DMS 273 (cell line): ENCODE measurements around the gene SLMAP.

Experiments used
- DNase-seq: peaks from one replicate; lab custom pipeline; 2025; ENCODE audit not compliant: unreplicated experiment; lab: John Stamatoyannopoulos, UW

Gene SLMAP

DNA sequence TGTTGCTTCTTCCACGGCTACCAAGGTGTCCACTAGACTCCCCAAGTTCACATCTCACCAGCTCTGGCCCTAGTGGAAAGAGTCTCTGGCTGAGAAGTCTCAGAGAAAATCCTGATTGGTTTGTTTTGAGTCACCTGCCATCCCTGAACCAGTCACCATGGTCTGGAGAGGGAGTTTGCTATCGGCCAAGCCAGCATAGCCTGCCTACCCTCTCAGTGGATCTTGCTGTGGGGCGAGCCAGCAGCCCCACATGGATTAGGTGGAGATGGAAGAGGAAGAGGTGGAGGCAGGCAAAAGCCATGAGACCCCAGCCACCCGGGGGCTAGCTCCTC lies 204.0 kb downstream of the SLMAP start:
- DNase-seq: no peak

DNA sequence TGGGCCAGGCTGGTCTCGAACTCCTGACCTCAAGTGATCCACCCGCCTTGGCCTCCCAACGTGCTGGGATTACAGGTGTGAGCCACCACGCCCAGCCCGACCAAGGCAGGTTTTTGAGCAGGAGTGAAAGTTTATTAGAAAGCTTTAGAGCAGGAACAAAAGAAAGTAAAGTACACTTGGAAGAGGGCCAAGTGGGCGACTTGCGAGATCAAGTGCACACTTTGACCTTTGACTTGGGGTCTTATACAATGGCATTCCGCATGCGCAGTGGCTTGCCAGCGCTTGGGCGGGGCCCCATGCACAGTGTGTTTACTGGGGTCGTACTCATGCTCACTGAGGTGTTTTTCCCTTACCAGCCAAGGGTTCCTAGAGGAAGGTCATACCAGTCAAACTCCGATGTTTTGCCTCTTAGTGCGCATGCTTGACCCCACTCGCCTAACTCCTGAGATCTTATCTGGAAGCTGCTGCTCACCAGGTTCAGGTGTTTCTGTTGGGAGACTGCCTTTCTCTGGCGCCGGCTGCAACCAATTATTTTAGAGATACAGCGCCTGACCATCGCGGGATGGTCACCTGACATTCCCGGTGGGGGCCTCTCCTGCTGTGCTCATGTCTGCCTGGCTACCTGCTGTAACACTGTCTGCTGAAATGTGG lies 205.2 kb downstream of the SLMAP start:
- no peak for DNase-seq

DNA sequence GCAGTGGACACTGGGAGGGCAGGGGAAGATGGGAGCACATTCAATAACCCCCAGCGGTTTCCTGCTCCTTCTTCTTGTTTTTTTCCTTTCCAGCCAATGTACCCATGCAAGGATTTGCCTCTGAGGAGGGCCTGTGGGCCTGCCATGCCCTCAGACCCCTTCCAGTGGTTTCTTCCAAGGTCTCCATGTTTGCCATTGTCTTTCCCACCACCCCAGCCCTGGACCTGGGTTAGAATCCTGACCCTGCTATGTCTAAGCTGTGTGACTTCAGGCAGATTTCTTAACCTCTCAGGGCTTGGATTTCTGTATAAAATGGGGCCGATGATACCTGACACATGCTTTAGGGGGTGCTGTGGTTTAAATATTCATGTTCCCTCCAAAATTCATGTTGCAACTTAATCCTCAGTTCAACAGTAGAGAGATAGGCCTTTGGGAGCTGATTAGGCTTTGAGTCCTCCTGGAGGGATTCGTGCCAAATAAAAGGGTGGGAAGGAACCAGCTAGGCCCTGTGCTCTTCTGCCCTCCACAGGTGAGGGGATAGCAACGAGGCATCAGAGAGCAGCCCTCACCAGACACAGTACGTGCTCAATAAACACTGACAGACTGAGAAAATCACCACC lies 205.8 kb downstream of the SLMAP start:
- peak; percentile 49 for DNase-seq

DNA sequence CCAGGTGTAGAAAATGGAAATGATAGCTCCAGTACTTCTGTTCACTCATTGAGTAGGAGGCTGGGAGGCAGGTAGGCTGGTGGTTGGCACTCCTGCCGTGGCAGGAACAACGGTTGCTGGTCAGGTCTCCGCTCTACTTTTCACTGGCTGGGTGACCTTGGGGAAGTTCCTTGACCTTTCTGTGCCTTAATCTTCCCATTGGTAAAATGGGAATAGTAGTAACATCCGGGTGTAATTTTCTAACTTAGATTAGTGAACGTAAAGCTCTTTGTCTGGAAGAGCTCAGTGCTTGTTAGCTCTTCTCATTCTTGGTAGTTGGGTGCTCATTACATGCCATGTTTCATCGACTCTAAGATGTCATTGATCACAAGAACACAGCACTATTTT lies 206.3 kb downstream of the SLMAP start:
- no peak for DNase-seq

DNA sequence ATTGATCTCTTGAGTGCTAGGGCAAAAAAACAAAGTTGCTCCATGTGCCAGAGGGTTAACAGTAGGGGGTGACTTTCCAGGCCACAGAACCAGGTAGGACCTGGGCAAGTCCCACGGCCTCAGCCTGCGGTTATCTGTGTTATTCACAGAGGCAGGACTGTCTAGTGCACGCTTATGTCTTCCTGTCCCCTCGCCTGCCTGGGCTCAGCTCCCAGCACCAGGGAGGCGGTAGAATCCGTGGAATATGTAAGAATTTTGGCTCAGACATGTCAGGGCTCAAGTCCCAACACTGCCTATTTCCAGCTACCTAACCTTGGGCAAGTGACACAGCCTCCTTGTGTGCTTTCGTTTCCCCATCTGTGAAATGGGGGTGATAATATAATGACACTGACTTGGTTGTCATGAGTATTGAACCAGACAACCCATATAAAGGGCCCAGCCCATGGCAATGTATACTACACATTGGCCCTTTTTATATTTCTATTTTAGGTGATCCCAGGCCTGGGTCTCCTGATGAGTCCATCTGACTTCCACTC lies 207.8 kb downstream of the SLMAP start:
- no peak for DNase-seq

DNA sequence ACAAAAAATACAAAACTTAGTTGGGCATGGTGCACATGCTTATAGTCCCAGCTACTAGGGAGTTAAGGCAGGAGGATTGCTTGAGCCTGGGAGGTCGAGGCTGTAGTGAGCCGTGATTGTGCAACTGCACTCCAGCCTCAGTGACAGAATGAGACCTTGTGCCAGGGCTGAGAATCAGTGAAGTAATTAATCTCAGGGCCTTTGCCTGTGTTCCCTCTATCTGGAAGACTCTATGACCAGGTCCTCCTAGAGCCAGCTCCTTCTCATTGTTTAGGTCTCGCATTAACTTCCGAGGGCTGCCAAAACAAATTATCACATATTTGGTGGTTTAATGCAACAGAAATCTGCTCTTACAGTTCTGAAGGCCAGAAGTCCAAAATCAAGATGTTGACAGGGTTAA lies 210.7 kb downstream of the SLMAP start:
- no peak for DNase-seq

DNA sequence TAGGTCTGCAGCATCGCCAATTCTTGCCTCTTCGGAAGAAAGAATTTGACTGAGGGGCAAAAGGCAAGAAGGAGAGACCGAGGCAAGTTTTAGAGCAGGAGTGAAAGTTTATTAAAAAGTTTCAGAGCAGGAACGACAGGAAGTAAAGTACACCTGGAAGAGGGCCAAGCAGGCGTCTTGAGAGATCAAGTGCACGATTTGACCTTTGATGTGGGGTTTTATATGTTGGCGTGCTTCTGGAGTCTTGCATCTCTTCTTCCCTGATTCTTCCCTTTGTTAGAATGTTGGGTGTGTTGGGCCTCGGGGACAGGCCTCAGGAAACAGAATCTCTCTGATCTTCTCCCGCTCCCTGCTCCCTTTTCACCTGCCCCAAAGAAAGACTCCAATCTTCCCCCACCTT lies 211.5 kb downstream of the SLMAP start:
- DNase-seq: no peak

DNA sequence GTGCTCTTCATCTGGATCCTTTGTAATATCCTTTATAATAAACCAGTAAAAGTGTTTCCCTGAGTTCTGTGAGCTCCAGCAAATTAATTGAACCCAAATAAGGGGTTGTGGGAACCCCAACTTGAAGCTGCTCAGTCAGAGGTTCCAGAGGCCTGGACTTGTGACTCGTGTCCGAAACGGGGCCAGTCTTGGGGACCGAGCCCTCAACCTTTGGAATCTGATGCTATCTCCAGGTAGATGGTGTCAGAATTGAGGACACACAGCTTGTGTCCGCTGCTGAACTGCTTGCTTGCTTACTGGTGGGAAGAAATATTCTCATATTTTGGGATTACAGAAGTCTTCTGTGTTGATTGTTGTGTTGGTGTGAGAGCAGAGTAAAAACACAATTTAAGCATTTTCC lies 212.4 kb downstream of the SLMAP start:
- DNase-seq: no peak

DNA sequence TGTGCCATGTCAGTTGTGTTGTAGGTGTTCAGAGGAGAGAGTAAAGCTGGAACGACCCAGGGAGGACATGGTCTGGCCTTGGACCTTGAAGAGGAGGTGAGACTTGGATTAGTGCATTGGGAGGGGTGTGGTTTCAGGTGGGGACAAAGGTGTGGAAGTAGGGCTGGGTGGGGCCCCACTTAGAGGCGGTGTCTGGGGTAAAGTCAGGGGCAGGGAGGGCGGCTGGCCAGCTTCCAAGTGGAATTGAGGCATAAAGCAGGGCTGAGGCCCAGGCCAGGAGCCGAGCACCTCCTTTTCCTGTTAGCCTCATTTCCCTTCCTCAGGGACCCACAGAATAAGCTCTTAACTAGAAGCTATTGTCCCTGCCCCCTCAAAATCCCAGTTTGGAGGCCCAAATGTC lies 215.9 kb downstream of the SLMAP start:
- DNase-seq: no peak

DNA sequence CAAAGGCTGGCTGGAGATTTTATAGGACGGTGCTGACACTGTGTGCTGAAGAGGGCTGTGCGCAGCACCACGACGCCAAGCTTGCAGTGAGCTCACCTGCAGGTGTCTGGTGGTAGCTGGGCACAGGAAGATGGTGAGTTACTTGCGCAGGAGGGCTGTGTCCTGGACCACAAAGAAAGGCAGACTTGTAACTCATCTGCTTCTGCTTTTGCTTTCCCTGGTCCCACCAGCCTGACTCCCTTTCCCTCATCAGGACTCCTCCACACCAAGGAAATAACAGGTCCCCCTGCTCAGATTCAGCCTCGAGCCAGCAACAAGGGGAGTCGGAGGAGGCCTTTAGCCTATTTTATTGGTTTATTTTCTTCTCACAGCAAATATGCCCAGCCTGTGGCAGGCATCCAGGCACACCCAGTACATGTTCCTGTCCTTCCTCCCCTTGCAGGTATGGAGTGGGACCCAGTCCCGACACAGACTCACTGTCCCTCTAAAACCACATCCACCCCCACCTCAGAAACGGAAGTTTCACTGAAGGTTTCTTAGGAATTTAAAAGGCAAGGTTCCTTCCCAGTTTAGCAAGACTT lies 216.5 kb downstream of the SLMAP start:
- no peak for DNase-seq

DNA sequence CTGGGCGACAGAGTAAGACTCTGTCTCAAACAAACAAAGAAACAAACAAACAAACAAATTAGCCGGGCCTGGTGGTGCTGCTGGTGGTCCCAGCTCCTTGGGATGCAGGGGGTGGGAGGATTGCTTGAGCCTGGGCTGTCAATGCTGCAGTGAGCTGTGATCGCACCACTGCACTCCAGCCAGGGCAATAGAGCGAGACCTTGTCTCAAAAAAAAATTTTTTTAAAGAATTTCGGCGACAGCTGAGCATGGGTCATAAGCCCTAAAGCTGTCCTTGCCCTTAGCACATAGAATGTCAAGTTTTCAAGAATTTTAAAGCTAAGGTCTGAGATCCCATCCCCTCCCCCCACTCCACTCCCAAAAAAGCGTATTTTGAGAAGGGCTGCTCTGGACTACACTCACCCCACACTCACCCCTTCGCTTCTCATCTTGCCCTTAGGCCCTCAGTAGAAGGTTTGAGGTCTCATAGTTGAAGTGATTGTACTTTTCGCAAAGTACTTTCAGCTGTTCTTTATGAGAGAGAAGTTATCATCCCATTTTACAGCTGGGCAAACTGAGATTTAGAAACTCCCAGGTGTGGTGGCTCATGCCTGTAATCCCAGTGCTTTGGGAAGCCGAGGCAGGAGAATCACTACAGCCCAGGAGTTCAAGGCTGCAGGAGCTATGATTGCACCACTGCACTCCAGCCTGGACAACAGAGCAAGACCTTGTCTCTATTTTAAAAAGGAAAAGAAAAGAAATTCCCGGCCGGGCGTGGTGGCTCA lies 217.8 kb downstream of the SLMAP start:
- no peak for DNase-seq

DNA sequence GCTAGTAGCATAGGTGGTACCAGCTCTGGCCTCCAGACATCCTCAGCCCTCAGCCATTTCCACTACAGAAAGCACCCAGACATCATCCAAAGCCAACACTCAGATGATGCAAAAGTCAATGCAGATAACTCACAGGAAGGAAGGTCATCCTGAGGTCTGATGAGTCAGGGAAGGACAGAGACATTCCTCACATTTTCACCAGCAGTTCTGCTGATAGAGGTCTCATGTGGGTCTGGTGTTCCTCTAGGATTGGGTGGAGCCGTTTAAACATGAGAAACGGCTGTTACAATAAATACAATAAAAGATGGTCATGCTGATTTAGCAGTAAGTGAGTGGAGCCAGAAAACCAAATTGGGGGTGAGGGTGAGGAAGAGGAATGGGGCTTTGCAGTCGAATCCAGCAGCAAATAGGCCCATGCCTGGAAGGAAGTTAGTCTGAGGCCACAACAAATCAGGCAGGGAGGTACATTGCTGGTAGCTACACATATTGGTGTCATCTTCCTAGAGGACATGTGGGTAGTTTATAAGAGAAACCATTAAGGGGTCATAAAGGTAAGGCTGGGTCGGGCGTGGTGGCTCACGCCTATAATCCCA lies 218.8 kb downstream of the SLMAP start:
- DNase-seq: no peak

DNA sequence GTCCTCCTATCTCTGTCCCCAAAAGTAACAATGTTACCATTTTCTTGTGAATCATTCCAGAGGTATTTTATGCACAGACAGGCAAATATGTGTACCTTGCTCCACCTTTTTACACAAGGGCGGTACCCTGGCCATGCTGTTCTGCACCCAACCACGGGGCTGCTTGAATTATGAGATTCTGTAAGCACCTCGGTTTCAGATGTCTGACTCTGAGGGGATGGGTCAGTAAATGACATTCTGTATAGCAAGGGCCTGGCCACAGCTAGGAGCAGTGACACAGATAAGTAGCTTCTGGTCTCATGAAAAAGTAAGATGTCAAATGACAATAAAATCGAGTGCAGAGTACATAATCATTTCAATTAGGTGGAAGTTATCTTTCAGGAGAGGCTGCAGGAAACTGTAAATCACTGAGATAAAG lies 221.7 kb downstream of the SLMAP start:
- DNase-seq: no peak

DNA sequence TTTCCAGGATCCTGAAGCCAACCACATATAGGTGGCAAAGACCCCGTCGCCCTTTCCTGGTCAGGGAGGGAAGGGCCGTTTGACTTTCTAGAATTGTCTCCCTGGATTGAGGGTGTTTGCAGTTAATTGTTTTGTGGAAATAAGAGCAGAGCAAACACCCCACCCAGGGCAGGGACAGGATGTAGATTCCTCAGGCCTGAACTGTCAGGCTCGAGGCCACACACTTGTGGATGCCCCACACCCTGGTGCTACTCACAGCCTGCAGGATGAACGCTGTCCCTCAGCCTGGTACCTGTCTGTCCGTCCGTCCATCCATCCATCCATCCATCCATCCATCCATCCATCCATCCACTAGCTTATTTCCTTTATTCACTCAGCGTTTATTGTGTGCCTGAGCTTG lies 222.2 kb downstream of the SLMAP start:
- DNase-seq: no peak
